ENCODE data around the gene PAQR4. TPM values are rescaled to one million over a fixed set of nuclear protein-coding genes. Genes with fewer than 3 reads are reported as not detected.
"Not testable (repeated sequence)": the region's sequence is repeated elsewhere in the genome, so short reads cannot be mapped to it uniquely, and the experiment has no call there.

Gene PAQR4
- total RNA-seq, 1 donor from 2014 or later = 4.5 TPM

- not testable (repeated sequence) for DNase-seq (ENCODE audit: low spot score)
Measured at GRCh38 chr16:2943716-2944115, 25.4 kb upstream of the PAQR4 start.

- no peak for DNase-seq (ENCODE audit: low spot score)
Measured at GRCh38 chr16:2946649-2947048, 22.5 kb upstream of the PAQR4 start.

- DNase-seq (ENCODE audit: low spot score) = no peak
Measured at GRCh38 chr16:2948807-2949704, 20.1 kb upstream of the PAQR4 start.

GRCh38 chr16:2949705-2950352, 19.3 kb upstream of the PAQR4 start:
- DNase-seq (ENCODE audit: low spot score) = no peak

- no peak for DNase-seq (ENCODE audit: low spot score)
Measured at GRCh38 chr16:2950353-2950724, 18.8 kb upstream of the PAQR4 start.

GRCh38 chr16:2950773-2951172, 18.4 kb upstream of the PAQR4 start:
- DNase-seq (ENCODE audit: low spot score) = no peak

- no peak for DNase-seq (ENCODE audit: low spot score)
Measured at GRCh38 chr16:2952679-2953078, 16.5 kb upstream of the PAQR4 start.

GRCh38 chr16:2953706-2954627, 15.2 kb upstream of the PAQR4 start:
- no peak for DNase-seq (ENCODE audit: low spot score)

GRCh38 chr16:2954656-2955381, 14.3 kb upstream of the PAQR4 start:
- DNase-seq (ENCODE audit: low spot score) = no peak

- no peak for DNase-seq (ENCODE audit: low spot score)
Measured at GRCh38 chr16:2955438-2955778, 13.7 kb upstream of the PAQR4 start.

GRCh38 chr16:2955779-2956578, 13.2 kb upstream of the PAQR4 start:
- DNase-seq (ENCODE audit: low spot score) = no peak

GRCh38 chr16:2956579-2956956, 12.6 kb upstream of the PAQR4 start:
- no peak for DNase-seq (ENCODE audit: low spot score)

GRCh38 chr16:2959206-2959605, 9.9 kb upstream of the PAQR4 start:
- DNase-seq (ENCODE audit: low spot score) = no peak

- DNase-seq (ENCODE audit: low spot score) = no peak
Measured at GRCh38 chr16:2960183-2961010, 8.8 kb upstream of the PAQR4 start.

- DNase-seq (ENCODE audit: low spot score) = no peak
Measured at GRCh38 chr16:2962334-2963073, 6.6 kb upstream of the PAQR4 start.

- no peak for DNase-seq (ENCODE audit: low spot score)
Measured at GRCh38 chr16:2963074-2963722, 6.0 kb upstream of the PAQR4 start.

- DNase-seq (ENCODE audit: low spot score) = no peak
Measured at GRCh38 chr16:2963723-2964474, 5.2 kb upstream of the PAQR4 start, which contains the start of gene KREMEN2. KREMEN2 (plus strand) TSS chr16:2964275; CDS start chr16:2964521, 246 bp downstream.
